GM11168 (cell line): Measurements from ENCODE around the gene FAM222A.

Experiments
- in situ Hi-C: fragments of 300-500 bp; cut with MboI; formaldehyde crosslinking; loops from one replicate; pipeline ENCODE4 v1.12.0; 2022; ENCODE audit warnings: low sequenced_read_pairs; ENCODE audit not compliant: unreplicated experiment

Gene FAM222A

DNA sequence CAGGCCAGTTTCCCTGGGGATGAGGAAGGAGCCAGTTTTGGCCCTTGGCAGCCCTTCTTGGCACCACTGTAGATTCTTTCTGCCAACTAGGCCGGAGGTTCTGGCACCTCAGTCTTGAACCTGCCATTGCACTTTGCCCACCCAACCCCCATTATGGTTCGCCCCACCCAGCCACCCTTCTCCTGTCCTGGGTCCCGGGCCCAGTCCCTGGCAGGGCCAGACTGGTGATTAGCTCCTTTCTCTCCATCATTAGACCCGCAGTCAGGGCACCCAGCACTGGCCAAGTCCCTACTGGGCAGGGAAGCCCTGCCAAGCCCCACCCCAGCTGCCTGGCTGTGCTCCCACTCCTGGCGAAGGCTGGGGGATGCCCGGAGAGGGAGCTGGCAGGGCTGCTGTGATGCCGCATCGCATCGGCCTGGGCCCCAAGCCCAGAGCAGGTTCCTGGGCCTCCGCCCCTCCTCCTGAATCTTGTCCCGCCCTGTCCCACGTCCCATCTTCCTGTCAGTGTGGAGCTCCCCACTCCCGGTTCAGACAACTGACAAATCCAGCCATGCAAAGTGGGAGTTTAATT lies 9.8 kb downstream of the FAM222A start:
- in situ Hi-C loops, result no loop called here

GRCh38 chr12:109724321-109724892 lies 10.8 kb downstream of the FAM222A start:
- in situ Hi-C loops, result no loop called here

DNA sequence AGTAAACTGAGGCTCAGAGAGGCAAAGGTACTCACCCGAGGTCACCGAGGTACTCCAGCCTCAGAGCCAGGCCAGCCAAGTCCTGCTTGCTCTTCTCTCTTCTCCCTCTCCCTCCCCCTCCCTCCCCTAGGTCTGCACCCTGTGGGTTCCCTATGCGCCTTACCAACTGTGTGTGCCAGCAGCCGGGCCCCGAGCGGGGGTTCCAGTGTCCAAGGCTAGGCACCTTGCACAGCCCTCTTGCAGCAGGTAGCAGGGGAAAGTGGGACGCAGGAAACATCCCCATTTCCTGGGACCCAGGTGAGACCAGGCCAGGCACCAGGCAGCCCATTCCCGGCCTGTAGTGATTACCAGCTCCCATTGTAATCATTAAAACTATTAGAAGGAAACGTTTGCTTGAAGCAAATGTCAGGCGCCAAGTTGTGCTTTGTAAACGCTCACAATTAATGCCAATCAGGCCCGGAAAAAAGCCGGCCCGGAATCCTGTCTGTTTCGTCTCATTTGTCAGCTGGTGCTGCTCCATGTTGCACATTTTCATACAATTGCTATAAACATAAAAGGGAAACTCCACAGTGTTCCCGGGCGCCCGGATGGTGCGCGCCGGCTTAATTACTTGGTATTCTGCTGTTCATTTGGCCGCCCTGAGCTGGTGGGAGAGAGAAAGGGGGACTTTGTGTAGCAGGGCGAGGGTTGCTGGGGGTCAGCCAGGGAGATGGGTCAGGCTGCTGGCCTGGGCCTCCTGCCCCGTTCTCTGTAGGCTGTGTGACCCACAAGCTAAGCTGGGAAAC lies 11.9 kb downstream of the FAM222A start:
- in situ Hi-C loops, result no loop called here

DNA sequence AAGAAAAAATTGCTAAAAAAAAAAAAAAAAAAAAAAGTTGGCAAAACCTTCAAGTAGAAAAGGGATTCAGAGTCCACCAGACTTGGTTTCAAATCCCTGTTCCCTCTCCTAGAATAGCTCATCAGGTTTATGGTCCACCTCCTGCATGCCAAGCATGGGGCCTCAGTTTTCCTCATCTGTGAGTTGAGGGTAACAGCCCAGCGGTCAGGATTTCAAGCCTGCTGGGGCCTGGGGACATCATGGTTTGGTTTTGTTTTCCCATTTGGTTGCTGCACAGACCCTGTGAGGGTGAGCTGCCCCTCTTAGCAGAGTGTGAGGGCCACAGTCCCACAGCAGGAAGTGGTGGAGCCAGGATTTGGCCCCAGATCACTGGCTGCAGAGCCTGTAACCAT lies 12.5 kb downstream of the FAM222A start:
- in situ Hi-C loops, result no loop called here

DNA sequence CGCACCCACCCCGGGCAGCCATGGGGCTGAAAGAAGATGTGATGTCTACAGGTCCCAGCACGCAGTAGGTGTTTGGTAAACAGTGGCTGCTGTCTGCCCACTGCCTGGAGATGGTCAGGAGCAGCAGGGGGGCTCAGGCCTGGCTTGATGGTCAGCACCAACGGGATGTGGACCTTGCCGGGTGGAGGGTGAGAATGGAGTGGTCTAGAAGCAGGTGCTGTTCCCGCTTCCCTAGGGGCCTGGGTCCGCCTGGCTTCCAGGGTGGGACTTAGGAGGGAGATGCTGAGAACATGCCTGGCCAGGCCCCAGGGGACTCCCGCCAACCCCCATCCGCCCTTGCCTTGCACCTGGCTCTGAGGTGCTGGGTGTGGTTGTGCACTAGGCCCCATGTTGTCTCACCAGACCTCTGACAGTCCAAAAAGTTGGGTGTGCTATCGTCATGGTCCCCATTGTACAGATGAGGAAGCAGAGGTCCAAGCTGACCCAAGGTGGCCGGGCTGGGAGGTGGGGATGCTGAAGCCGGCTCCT lies 12.9 kb downstream of the FAM222A start:
- in situ Hi-C loops, result no loop called here

DNA sequence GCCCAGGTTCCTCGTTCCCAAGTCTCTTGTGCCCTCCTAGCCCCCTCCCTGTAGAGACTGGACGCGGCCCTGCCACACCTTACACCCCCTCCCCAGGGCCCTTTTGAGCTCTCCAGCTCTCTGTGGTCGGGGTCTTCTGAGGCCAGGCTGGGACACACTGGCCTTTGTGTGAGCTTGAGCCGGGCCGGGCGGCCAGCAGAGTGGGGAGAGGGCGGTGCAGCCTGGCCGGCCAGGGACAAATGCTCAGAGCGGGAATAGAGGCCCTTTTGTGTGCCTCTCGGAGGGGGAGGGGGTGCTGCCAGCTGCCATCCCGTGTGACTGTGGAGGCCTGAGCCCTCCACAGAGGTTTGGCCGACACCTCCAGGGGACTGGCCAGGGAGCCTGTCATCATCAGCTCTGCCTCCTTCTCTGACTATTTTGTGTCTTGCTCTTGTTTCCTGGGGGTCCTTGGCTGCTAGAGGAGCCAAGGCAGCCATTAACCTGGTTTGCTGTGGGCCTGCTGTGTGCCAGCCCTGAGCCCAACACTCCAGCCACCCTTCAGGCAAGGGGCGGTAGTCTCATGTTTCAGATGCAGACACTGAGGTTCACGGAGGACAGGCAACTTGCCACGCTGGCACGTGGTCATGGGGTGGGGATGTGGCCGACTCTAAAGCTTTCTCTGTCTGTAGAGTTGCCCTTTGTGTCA lies 13.6 kb downstream of the FAM222A start:
- in situ Hi-C loops, result no loop called here

DNA sequence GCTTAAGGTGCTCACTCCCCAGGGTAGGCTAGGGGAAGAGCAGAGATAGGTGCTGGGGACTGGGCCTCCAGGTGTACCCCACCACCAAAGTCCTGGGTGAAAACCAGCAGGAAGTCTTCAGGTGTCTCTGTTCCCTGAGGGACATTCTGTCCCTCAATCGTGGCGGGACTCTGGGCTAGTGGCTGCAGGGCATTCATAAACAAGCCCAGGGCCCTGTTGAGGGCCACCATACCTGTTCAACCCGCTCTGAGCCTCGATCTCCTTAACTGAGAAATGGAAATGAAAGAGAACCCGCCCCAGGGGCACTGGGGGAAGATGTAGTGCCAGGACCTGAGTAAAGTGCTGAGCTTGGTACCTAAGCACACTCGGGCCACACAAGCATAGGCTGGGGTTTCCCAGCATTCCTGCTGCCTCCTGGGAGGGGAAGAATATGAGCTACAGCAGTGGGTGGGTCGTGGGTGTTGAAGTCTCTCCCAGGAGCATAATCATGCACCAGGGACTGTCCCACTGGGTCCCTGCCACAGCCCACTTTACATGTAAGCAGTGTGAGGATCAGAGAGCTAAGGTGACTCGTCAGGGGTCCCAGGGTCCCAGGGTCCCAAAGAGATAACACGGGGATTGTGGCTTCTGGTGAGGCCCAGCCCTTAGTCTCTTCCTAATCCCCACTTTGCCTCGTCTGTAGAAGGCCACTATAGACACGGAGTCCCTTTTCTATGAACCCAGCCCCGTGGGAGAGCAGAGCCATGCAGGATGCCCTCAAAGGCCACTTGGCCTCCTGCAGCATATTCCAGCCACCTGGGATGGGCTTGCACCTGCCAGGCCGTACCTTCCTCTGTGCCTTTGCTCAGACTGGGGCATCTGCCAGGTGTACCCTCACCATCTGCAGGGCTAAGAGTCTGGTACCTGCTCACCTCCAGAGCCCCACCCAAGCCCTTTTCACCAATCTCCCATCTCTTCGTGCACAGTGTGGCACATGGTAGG lies 14.4 kb downstream of the FAM222A start:
- in situ Hi-C loops, result no loop called here

- in situ Hi-C loops, result no loop called here
Observed at GRCh38 chr12:109728921-109729320, 15.3 kb downstream of the FAM222A start.

- in situ Hi-C loops, result no loop called here
Observed at GRCh38 chr12:109729371-109729781, 15.8 kb downstream of the FAM222A start.

DNA sequence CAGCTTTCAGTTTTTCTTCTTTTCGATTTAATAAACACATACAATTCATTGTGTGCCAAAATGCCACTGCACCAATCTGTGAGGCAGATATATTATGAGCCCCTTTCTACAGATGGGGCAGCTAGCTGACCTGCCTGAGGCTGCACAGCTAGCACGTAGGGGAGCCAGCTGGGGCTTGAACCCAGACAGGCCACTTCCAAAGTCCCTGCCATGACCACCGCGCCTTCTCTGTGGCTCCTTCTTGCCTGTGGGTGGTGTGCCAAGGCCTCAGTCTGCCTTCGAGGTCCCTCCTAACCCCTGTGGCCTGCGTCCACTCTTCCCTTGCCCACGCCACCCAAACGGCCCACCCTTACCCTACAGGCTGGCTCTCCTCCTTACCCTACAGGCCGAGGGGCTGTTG lies 16.2 kb downstream of the FAM222A start:
- in situ Hi-C loops, result no loop called here

GRCh38 chr12:109730306-109731145 lies 16.9 kb downstream of the FAM222A start:
- in situ Hi-C loops, result no loop called here

- in situ Hi-C loops, result no loop called here
Observed at GRCh38 chr12:109731231-109731731, 17.7 kb downstream of the FAM222A start.

GRCh38 chr12:109731806-109732205 lies 18.2 kb downstream of the FAM222A start:
- in situ Hi-C loops, result no loop called here

- in situ Hi-C loops, result no loop called here
Observed at GRCh38 chr12:109732321-109733305, 19.0 kb downstream of the FAM222A start.

DNA sequence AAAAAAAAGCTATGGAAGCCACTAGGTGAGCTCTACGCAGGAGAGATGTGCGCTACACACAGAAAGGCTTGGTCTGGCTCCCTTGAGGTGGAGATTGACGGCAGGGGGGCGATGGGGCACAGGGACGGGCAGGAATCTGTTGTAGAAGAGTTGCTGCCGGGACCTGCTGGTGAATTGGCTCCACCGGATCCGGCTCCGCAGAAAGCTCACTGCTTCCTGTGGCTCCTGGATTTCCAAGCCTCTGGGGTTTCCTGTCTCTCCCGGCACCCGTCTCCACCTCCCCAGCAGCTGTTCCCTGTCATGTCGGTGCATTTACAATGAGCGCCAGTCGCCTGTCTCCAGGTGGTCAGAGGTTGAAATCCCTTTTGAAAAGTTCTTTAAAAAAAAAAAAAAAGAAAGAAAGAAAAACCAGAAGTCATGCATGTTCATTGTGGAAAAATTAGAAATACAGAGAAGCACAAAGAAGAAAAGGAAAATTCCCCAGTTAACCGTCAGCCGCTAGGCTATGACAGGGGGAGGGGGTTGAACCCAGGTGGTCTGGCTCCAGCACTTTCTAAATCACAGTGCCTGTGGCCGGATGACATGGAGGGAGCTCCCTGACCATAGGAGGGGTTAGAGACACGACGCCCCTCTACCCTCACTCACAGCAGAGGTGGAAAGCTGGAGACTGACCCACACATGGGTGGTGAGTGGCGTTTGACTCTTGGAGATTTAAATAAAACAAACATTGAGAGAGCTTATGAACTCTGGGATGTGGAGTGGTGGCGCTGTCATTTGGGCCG lies 20.8 kb downstream of the FAM222A start:
- in situ Hi-C loops, result no loop called here

DNA sequence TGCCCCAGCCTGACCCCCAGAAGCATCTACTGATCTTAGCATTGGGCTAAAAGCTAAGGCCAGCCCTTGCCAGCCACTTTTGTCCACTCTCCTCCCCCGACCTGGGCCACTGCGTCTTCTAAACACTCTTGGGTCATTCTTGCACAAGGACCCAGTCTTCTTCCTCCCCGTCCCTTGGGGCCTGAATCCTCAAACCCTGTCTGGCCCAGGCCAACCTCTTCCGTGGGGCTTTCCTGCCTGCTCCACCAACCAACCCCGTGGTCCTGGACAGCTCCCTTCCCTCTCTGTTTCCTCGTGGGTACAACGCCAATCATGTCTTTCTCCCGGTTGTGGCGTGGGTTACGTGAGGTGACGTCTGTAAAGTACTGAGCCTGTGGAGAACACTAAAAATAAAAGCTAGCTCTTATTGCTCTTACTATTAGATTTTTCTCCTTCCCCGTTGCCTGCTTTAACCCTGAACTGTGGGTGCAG lies 21.5 kb downstream of the FAM222A start:
- in situ Hi-C loops, result no loop called here
